D341Med (cell line): ENCODE data around the gene EFNA5.
A peak's percentile ranks its signal among the peaks of the same experiment; 100 is the strongest.

Source experiments
- DNase-seq: peaks from one replicate; pipeline ENCODE4 v3.0.0; 2012; ENCODE audit warnings: low spot score

EFNA5 gene

DNA sequence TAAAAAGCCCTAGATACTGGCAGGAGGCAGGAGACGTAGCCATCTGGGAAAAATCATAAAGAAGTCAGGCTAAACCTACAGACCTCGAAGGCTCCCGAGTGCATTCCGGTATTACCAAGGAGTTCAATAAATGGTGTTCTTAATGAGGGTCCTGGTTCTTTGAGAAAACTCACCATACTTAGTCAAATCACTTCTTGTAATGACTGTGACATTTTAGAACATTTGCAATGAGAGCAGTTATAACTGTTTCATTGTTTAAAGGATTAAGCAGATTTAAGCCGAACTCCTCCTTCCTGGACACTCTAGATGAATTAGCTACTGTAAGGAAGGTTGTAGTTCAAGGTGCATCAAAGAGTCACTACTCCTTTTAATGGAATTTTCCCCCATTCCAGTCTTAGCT, 67.8 kb downstream of the EFNA5 start:
- peak; percentile 25 for DNase-seq

DNA sequence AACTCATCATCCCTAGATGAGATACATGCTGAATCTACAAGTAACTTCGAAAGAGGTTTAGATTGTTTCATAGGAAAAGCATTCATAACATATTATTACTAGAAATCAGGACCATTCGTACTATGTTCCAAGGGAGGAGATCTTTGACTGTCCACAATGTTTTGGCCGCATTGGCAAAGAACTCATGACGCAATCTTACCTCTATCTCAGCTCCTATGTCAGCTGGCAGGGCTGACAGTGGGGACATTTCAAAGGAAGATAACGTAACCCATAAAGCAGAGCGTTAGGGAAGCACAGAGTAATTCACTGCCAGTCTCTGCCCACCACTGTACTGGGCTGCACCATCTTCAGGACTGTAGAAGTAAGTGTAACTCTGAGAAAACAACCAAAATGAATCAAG, 69.7 kb downstream of the EFNA5 start:
- no peak for DNase-seq

DNA sequence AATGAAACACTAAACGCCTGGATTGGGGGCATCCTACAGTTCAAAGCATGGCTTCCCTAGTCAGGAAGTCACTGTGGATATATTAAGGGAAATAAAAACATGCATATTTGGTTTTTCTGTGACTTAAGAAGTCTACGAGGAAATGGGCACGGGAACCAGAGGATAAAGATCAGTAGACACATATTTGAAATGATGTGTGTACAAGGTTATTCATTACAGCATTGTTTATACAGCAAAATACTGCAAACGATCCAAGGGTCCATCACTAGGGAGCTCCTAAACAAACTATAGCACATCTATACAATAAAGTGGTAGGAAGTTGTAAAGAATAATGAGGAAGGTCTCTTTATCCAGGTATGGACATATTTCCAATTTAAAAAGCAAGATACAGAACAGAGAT, 71.8 kb downstream of the EFNA5 start:
- DNase-seq = no peak

DNA sequence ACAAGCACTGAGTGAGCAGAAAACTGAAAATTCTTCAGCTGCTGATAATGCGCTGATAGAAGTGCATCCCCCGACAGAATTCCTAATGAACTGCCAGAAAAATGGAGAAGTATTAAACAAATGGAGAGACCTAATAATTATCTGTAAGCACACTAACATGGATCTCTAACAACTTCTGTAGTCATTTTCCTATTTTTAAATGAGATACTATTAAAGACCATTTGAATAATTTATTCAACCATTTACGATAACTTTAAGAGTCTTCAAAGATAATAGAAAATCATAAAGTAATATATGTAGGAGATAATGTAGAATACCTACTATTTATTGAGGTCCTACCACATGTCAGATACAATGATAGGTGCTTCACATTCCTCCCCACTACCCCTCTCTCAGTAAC, 72.9 kb downstream of the EFNA5 start:
- no peak for DNase-seq

DNA sequence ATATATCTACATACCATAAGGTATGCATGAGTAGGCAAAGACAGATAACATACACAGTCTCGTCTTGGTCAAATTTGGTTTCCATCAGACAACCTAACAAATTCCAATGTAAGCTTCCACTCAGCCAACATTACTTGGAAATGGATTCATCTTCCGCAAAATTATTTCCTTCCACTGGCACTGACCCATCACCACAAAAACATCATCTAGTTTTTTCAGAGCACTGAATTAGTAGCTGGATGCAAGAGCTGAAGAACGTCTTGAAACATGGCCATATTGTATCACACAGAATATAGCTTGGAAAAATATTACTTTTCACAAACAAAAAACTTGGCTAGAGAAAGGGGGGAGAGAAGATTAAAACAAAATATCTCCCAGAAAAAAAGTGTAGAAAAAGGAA, 73.5 kb downstream of the EFNA5 start:
- DNase-seq = no peak

DNA sequence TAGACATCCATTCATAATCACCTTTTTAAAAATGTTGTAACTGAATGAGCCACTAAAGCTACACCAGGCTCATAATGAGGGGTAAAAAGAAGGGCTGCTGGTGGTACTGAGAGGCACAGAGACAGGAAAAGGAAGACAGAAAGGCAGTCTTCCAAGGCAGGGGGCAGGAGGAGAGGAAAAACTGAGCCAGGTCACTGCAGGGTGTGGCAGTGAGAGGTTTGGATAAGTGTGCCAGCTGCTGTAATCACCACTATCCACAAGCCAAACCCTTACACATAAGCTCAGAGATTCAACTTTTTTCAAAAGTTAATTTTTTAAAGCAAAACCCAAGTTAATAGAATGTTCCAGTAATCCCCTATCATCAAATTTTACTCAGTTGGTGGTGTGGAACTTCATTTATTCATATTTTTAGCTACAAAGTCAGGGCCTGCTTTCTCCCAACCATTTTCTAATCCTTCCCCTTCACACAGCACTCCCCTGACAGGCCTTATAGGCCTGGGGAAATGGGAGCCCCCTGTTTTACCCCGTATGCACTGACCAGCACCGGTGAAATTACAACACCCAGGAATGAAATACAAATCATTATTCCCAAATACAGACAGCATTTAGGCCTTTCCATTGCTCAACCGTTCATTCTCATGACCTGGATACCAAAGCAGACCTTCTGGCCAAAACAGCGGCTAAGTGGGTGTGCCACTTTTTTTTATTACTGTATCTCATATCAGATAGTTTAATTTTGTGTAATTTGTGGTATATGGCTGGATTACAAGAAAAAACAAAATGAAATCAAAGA, 76.3 kb downstream of the EFNA5 start:
- DNase-seq = no peak

DNA sequence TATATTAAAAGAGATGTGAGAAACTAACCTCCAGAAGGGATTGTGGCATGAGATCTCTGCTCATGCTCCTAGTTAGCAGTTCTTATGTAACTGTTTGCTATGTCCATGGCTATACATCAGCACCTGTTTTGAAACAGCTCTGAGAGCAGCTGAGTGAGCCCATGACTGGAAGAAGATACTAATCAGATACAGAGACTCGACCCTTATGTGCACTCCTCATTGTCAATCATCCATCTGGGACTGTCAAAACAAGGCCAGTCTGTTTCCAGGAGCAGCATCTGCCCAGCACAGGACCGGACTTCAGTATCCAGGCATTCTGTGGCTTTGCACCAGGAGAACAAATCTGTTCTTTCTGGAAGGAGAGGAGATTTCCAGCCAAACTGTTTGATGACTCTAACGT, 77.7 kb downstream of the EFNA5 start:
- DNase-seq = no peak

DNA sequence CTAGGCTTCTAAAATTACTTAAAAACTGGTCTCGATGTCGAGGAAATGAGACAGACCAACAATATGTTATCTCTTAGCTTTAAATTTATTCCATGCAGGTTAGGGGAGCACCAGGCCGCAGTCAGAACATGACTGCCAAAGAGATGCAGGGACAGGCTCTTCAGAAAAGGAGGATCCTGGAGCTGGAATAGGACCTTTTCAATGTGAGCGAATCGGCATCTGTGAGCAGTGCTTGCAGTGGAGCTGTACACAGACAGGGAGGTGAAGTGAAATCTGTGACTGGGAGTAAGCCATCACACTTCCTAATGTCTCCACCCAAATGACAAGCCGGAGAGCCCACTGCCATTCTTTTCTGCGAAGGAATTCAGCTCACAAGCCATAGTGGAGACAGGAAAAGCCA, 78.2 kb downstream of the EFNA5 start:
- DNase-seq = no peak

DNA sequence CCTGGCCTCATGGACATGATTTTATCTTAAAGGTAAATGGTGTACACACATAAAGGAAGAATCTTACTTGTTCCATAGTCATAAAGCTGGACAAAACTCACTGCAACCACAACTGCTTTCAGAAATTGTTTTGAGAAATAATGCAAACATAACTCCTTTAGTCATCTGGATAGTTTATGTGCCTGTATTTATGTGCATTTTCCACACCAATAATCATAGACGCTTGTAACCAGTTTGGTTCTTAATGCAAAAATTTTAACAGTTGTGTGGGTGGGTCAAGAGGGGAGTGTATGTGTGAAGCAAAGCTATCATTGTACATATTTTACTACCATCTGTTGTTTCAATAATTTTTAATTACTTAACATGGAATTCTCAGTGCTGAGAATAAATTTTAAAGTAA, 80.1 kb downstream of the EFNA5 start:
- DNase-seq = no peak

DNA sequence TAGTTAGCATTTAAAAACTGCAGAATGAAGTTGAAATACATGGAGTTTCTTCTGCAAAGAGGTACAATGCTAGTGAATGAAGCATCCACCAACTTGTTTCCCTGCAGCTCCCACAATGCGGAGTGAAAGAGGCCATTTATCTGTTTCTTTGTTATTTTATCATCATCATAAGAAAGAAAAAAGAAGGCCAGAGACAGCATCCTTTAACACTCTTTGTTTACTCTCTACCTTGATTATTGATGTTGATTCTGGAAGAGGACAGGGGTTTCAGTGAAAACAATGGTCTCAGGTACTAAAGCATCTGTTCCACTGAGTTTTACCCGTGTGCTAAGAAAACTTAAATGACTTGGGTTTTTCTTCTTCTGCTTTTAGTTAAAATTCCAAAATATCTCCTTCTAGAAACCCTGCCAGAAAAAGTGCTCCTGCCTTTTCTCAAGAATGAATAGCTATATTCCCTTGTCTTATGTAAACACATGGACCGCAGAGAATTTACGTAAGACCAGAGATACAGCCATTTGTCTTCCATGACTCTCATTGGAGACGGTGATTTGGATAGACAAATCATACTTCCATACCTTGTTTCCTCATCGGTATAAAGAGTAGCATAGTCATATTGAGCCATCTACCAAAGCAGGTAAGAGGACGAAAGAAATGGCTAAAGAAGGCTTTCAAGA, 81.1 kb downstream of the EFNA5 start:
- DNase-seq = no peak

DNA sequence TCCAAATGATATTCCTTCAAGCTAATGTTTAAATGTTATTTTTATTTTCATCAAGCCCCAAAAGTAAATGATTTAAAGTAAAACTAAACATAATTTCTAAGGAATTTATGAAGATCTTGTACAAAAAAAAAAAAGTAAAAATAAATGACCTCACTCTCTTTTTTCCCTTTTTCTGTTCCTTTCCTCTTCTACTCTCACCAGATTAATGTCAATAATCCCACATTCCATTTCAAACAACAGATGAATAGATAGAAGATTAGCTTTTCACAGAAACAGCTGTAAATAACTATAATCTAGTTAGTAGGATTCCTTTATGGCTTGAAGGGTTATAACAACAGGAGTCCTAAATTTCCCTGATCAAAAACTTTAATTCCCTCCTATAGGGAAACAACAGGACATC, 88.1 kb downstream of the EFNA5 start:
- no peak for DNase-seq

DNA sequence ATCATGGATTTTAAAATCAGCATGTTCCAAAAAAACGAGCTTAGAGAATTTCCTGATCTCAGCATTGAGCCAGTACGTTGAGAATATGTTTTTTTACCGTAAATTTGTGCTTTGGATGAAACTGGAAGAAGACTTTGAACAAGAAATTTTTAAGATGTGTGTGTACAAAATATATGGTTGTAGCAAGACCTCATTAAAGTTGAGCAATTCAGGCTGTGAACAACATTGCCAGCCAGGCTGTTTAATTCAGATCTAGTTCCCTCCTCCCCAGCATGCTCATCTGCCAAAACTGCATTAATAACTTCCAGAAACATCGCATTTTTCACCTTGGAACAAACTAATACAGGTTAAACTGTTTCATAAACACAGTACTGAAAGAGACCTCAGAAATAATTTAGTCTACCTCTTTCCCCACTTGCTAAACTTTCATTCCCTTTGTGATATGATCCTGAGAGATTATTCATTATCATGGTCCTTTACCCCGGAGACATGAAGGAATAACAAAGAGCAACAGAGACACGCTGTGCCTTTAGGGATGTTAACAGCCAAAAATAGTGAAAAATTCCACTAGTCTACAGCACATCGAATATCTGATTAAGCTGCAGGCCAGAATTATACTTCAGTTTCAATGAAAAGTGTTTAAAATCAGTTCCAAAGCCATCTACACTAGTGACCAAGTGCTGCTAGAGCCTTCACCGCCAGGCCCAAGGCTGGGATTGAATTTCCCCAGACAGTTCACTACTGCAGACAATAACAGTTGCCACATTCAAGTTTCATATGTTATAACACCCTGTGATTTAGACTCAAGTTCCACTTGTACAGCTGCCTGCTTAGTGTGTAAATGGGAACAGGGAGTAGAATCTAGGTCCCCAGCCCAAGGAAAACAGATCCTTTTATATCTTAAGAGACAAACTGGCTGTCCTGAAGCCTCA, 89.6 kb downstream of the EFNA5 start:
- DNase-seq = no peak

DNA sequence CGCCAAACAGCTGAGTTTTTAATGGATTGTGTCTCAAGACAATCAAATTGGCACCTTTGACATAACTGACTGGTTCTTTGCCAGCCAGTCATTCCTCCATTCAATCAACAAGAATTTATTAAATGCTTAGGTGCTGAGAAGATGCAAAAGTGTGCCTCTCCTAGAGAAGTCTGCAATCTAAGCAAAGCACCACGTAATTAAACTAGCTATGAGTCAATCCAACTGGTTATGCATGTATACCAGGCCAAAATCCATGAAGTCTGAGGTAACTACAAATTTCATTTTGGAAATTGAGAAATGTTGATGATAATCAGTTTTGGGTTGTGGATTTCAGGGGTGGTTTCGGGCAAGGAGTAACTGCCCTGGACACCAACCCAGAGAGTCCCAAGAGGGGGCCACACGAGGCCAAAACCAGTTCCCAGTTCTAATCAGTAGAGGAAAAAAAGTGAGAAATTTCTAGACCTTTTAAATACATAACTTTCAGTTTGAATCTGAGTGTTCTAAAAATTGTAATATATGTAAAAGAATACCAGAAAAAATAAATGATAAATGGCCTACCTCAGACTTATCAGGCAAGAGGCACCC, 92.6 kb downstream of the EFNA5 start:
- no peak for DNase-seq

DNA sequence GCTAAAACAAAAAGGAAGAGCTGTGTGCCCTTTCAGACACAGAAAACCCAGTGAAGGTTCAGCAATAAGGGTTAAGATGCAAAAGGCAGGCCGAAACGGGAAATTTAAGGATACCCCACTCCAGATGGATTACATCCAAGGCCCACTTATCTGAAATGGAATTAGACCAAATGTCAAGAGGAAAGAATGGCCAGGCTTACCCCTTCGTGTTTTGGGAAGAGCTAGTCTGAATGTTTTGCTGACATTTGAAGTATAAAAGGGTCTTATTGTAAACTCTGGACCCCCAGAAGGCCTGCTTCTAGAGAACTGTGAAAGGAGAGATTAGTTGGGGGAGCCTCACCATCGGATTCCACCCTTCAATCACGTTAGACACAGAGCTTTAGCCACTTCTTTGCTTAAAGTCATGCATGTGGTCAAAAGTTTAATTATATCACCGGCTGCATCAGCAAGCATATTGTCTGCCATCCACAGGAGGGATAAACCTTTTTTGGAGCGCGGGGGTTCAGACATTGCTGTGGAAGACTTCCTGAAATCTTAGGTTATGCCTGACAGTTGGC, 93.3 kb downstream of the EFNA5 start:
- DNase-seq = no peak

DNA sequence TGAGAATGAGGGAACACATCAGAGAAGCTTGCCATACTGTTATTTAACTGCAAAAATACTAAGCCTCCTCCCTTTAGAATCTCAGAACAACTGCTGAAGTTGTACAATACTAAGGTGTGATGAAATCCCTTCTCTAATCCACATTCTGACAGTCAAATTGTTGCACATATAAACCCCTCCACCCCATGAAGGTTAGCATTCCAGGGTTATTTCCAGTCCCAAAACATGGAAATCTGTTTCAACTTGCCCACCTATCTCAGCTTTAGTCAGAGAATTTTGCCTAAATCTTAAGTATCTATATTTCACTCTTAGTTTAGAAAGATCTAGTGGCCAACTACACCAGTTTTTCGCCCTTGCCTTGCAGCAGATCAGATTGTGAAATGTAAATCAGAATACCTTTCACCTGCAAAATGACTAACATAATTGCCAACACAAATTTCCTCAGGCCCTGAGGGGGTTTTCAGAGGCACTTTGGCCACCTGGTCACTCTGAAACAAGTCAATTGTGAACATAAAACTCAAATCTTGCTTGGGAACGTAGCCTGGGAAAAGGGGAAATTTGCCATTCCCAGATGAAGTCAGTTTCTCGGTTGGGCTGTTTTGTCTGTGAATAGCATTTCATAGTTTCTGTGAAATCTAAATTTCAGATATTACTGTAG, 93.9 kb downstream of the EFNA5 start:
- DNase-seq = no peak

DNA sequence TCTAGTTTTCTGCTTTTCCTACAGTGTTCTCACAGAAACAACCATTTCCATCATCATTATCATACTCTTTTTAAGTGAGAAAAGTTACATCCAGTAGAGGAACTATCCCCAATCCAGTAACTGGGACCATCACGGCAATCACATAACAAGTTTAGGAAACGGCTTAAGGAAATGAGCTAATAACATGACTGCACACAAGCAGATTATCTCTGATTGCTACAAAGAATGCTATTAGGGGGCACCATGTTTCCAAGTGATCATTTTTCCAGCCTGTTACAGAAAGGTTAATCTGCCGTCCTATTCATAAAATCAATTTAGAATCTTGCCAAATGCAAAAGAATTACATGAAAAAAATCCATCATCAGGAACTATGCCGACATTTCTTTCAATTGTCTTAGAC, 94.6 kb downstream of the EFNA5 start:
- DNase-seq = no peak

DNA sequence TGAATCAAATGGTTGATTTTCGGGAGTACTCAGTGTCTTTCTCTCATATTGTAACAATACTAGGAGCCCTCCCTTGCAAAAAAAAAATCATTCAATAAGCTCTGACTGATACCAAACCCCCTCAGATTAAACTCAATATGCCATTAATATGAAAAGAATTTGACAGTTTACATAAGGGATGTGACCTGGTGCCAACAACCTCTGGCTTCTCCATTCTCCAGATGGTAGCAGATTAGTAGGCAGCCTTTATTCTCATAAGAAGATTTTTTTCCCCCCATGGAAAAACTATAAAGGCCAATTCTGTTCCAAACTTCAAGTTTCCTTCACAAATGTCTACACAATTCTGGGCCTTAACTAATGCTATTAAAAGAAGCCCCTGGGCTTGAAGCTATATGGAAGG, 96.5 kb downstream of the EFNA5 start:
- no peak for DNase-seq

DNA sequence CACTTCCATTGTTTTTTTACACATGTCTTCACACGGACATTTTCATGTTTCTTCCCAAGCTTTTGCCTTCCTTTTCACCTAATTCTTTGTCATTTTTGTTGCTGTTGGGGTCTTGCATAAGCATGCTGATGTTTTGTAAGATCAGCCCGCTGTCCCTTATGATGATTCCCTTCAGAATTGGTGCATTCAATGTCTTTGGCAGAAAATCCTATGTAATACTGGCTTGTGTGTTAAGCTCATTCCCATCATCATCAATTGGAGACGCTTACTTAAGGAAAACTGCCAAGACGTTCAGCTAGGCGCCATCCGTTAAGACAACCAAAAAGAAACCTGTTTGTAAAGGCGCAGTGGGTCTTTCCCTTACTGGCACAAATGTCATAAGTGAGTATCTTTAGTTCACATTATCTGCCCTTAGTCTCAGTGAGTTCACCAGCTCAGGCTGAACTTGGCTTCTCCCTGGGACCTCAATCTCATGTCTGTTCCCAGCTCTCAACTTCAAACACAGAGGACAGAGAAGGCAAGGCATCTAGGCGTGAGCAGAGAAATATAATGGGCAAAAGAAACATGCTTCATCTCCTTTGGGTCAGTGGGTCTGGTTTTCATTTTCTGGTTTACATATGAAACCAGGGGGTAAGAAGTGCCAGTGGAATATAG, 97.9 kb downstream of the EFNA5 start:
- DNase-seq = no peak

DNA sequence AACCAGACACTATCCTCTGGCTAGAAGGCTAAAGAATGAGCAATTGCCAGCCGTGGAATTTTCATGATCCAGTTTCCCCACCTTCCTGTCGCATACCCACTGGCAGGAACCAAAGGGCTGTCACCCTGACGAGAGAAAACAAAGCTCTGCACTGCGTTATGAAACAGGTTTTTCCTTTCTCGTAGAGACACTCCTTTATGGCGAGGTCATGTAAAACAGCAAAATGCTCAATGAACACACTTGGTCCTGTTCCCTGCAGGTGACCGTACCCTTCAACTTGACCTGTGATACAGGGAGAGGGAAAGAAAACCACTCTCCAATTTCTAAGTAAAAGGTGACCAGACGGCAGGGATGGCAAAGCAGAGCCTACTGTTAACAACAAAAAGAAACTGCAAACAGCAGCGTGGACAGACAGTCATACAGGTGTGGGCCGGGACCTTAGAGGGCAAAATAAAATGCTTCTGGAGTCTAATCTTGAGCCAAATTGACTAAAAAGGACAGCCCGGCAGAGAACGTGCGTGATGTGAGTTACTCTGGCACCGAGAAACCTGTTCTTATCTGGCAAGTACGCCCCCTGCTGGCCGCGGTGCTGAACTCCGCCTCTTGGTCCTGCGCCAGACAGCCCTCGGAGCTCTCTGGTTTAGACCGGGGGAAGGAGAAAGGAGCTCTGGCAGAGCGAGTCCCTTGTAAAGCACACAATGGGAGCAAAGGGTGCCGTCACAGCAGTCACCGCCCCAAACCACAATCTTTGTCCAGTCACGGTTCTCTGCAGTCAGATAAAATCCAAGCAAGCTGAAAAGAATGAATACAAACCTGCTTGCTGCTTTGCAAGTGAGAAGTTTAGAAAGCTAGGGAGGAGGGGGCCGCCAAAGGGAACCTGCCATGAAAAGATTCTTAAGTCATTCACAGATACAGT, 98.9 kb downstream of the EFNA5 start:
- peak; percentile 81 for DNase-seq
